ENCODE results near the gene SKA2. TPM values are rescaled to one million over a fixed set of nuclear protein-coding genes. Genes with fewer than 3 reads are reported as not detected.

SKA2 gene
- total and polyA plus RNA-seq, 2 donors (not counting 3 experiments of a cell fraction or from before 2014, with no cell fraction given) = 12.9 to 79.6 TPM

GRCh38 chr17:59069856-59070255 lies 85.1 kb downstream of the SKA2 start:
- FAIRE-seq = no peak
- H2AFZ ChIP-seq (ENCODE audit: low read depth, low read length) = no peak overlapping the region
- H4K20me1 ChIP-seq (replicated peaks; ENCODE audit: control insufficient read depth, extremely low read depth, insufficient read depth, low read length) = no peaks in the 10 kb centered on the region
- H3K27me3 ChIP-seq (ENCODE audit: control insufficient read depth in 2 of 2, insufficient read depth in 2 of 2, low read length in 2 of 2) = no peaks in the 10 kb centered on the region
- peaks cover 8 to 16% of the 10 kb centered on the region in 2 experiments for H3K36me3 ChIP-seq (ENCODE audit: control insufficient read depth in 2 of 2, extremely low read depth in 1 of 2, insufficient read depth in 2 of 2, low read length in 2 of 2)
- DNase-seq (ENCODE audit: low read depth, low spot score) = no peak
- intact Hi-C loops (cut with micrococcal nuclease) (no loop called here), dilution Hi-C loops (cut with MboI; ENCODE audit: extremely low pct_ligation_motif_present, low sequenced_read_pairs) (no loop called here)
- no peaks in the 10 kb centered on the region for H3K9me1 ChIP-seq (replicated peaks; ENCODE audit: control insufficient read depth, extremely low read depth, insufficient read depth, low read length)
- peaks cover 14% of the 10 kb centered on the region for H3K4me1 ChIP-seq (ENCODE audit: control insufficient read depth, extremely low read depth, insufficient read depth, low read length)
- no peaks in the 10 kb centered on the region for H3K79me2 ChIP-seq (ENCODE audit: control insufficient read depth, insufficient read depth, low read length)
- no TSS peak for BruUV-seq (replicated peaks)
- no peak overlapping the region for H3K4me2 ChIP-seq (ENCODE audit: insufficient read depth, low read length)
- no peak overlapping the region for H3K9ac ChIP-seq (replicated peaks; ENCODE audit: extremely low read depth, insufficient read depth, low read length)
- H3K9me3 ChIP-seq (replicated peaks; ENCODE audit: control insufficient read depth, insufficient read depth, low read length) = no peaks in the 10 kb centered on the region
- no peak overlapping the region for H3K27ac ChIP-seq (ENCODE audit: insufficient read depth, low read depth, low read length)
- TF ChIP-seq GATA2 (IDR thresholded peaks at IDR 0.05; ENCODE audit: insufficient read depth, insufficient read length, low read depth, low read length) = no peak
- TF ChIP-seq CTCF (IDR thresholded peaks at IDR 0.05; ENCODE audit: extremely low read depth in 1 of 2, insufficient read depth in 1 of 2, low read depth in 1 of 2, low read length in 2 of 2) = no peak
- no peak for TF ChIP-seq MAX (IDR thresholded peaks at IDR 0.05; ENCODE audit: insufficient read depth, insufficient read length)
- no peak for TF ChIP-seq POLR2AphosphoS5 (IDR thresholded peaks at IDR 0.05; ENCODE audit: insufficient read depth, low read depth, low read length)
- TF ChIP-seq JUN (IDR thresholded peaks at IDR 0.05; ENCODE audit: borderline replicate concordance, insufficient read depth, insufficient read length, low read depth) = no peak
- no peak for TF ChIP-seq POLR2A (IDR thresholded peaks at IDR 0.05; ENCODE audit: low read depth, low read length)
- no peak for TF ChIP-seq FOS (IDR thresholded peaks at IDR 0.05; ENCODE audit: borderline replicate concordance, insufficient read depth, low read length)
- no peak for TF ChIP-seq MYC (IDR thresholded peaks at IDR 0.05; ENCODE audit: low read depth, low read length)
- TF ChIP-seq EZH2 (IDR thresholded peaks at IDR 0.05; ENCODE audit: borderline replicate concordance, low read depth, low read length, severe bottlenecking) = no peak
- no peak overlapping the region for H3K4me3 ChIP-seq (replicated peaks in 1 of 3; ENCODE audit: insufficient read depth in 1 of 3, low read depth in 1 of 3, low read length in 3 of 3)
- ChIA-PET CTCF (interaction anchor here (0.5 kb wide), 1 partner anchor 485 kb away, joined by 3 read pairs; no protein-coding TSS in a partner anchor), POLR2A (no interaction called here)
